HG03159 (cell line): ENCODE results near the gene DOCK3.
A peak's percentile ranks its signal among the peaks of the same experiment; 100 is the strongest.
"Not testable (repeated sequence)": the region's sequence is repeated elsewhere in the genome, so short reads cannot be mapped to it uniquely, and the experiment has no call there.

ENCODE experiments used
- ATAC-seq: cut with Tn5 transposase; IDR thresholded peaks from one replicate; pipeline ENCODE4 v1.9.1; 2021; ENCODE audit warnings: mild to moderate bottlenecking, moderate library complexity; ENCODE audit not compliant: unreplicated experiment

DOCK3 gene

GRCh38 chr3:50873376-50874157 is 198.8 kb downstream of the DOCK3 start:
- ATAC-seq = peak; percentile 91

DNA sequence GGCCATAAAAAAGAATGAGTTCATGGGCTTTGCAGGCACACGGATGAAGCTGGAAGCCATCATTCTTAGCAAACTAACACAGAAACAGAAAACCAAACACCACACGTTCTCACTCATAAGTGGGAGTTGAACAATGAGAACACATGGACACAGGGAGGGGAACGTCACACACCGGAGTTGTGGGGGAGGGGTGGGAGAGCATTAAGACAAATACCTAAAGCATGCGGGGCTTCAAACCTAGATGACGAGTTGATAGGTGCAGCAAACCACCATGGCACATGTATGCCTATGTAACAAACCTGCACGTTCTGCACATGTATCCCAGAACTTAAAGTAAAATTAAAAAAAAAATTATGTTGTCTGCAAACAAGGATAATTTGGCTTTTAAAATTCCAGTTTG is 200.1 kb downstream of the DOCK3 start:
- not testable (repeated sequence) for ATAC-seq

- ATAC-seq = no peak
Observed at GRCh38 chr3:50876947-50877346, 202.2 kb downstream of the DOCK3 start.

DNA sequence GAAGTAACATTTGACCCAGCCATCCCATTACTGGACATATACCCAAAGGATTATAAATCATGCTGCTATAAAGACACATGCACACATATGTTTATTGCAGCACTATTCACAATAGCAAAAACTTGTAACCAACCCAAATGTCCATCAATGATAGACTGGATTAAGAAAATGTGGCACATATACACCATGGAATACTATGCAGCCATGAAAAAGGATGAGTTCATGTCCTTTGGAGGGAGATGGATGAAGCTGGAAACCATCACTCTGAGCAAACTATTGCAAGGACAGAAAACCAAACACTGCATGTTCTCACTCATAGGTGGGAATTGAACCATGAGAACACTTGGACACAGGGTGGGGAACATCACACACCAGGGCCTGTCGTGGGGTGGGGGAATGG is 208.0 kb downstream of the DOCK3 start:
- ATAC-seq = not testable (repeated sequence)

DNA sequence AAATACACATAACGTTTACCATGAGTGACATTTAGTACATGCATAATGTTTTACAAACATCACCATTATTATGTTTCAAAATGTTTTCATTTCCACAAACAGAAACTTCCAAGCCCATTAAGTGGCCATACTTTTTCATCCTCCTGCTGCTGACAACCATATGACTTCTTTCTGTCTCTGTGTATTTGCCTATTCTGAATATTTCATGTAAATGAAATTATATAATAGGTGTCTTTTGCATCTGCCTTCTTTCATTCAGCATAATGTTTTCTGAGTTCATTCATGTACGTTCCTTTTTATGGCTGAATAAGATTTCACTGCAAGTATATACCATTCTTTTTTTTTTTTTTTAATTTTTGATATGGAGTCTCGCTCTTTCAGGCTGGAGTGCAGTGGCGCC is 209.0 kb downstream of the DOCK3 start:
- no peak for ATAC-seq

DNA sequence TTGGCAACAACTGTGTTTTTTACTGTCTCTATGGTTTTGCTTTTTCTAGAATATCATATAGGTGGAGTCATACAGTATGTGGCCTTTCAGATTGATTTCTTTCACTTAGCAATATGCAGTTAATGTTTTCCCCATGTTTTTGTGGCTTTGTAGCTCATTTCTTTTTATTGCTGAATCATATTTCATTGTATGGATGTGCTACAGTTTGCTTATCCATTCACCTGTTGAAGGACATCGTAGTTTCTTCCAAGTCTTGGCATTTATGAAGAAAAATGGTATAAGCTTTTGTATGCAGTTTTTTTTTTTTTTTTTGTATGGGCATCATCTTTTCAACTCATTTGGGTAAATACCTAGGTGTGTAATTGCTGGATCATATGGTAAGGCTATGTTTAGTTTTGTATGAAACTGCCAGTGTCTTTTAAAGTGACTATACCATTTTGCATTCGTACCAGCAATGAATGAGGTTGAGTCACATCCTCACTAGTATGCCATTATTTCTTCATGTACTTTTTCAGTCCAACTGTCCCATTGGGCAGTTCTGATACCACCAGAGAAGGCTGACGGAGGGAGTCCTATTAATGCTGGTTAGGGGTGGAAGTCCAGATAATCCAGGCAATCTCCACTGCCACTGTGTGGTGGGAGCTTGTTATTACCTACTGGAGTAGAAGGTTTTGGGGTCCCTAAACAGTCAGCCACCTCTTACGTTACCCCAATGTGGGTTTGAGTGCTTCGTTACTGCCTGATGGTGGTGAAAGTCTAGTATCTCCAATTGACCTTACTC is 210.5 kb downstream of the DOCK3 start:
- ATAC-seq = no peak

DNA sequence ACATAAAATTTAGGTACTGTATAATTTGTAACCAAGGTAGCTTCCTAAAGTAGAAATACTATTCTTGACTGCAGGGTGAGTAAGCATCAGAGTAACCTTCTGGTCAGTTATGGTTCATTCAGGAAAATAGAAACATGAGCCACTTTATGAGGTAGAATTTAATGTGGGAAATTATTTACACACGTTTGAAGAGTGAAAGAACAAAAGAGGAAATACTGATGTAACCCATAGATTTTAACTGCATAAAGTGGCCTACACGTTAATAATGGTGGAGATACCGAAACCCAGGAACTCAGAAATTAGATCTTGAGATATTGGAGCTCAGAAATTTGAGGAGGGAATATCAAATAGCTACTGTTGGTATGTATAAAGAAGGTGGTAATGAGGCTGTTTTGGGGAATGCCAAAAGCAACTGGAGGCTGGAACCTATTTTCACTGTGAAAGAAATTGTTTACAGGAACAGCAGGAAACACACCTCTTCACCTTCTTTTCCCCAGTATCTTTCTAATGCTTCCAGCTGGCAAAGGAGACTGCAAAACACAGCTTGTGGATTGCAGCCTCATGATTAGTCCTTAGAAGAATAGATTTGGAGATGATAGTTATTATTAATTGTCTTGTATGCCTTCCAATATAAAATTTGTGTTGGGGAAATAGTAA is 216.1 kb downstream of the DOCK3 start:
- ATAC-seq = no peak

DNA sequence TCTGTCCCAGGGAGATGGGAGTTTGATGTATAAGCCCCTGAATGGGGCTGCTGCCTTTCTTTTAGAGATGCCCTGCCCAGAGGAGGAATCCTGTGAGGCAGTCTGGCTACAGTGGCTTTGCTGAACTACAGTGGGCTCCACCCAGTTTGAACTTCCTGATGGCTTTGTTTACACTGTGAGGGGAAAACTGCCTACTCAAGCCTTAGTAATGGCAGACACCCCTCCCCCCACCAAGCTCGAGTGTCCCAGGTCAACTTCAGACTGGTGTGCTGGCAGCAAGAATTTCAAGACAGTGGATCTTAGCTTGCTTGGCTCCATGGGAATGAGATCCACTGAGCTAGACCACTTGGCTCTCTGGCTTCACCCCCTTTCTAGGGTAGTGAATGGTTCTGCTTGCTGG is 226.4 kb downstream of the DOCK3 start:
- ATAC-seq = not testable (repeated sequence)

GRCh38 chr3:50912746-50913145 is 238.0 kb downstream of the DOCK3 start:
- ATAC-seq = no peak

- ATAC-seq = no peak
Observed at GRCh38 chr3:50913260-50913659, 238.5 kb downstream of the DOCK3 start.

DNA sequence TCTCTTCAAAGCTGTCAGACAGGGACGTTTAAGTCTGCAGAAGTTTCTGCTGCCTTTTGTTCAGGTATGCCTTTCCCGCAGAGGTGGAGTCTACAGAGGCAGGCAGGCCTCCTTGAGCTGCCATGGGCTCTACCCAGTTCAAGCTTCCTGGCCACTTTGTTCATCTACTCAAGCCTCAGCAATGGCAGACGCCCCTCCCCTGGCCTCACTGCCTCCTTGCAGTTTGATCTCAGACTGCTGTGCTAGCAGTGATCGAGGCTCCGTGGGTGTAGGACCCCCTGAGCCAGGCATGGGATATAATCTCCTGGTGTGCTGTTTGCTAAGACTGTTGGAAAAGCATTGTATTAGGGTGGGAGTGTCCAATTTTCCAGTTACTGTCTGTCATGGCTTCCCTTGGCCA is 247.3 kb downstream of the DOCK3 start:
- ATAC-seq = not testable (repeated sequence)

GRCh38 chr3:50923955-50924354 is 249.2 kb downstream of the DOCK3 start:
- no peak for ATAC-seq

DNA sequence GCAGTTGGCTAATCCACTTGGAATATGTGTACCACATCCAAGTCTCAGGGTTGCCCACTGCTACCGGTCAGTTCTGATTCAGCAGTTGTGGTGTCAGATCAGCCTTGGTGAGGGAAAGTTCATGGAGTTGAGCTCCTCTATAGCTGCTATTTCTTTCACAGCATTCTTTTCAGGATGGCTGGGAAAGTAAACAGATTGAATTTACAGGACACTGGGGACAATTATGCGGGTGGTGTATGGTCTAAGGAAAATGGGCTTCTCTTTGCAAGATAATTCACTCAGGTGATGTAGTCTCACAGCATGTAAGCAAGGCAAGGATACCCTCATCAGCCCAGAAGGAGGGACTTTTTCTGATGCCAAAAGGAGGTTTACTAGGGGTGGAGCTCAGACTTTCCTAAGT is 249.9 kb downstream of the DOCK3 start:
- no peak for ATAC-seq

DNA sequence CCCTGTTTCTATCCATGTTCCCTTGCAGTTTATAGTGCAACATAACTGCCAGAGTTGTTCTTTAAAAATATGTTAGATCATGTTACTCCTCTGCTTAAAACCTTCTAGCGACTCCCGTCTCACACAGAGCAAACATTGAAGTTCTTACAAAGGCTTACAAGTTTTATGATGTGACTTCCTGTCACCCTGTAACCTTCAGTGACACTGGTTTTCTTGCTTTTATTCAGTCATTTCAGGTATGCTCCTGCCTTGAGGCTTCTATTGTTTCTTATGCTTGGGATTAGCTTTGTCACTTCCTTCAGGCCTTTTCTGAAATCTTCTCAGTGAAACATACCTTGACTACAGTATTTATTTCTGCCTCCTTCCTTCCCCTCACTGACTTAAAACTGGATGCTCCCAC is 252.1 kb downstream of the DOCK3 start:
- no peak for ATAC-seq

DNA sequence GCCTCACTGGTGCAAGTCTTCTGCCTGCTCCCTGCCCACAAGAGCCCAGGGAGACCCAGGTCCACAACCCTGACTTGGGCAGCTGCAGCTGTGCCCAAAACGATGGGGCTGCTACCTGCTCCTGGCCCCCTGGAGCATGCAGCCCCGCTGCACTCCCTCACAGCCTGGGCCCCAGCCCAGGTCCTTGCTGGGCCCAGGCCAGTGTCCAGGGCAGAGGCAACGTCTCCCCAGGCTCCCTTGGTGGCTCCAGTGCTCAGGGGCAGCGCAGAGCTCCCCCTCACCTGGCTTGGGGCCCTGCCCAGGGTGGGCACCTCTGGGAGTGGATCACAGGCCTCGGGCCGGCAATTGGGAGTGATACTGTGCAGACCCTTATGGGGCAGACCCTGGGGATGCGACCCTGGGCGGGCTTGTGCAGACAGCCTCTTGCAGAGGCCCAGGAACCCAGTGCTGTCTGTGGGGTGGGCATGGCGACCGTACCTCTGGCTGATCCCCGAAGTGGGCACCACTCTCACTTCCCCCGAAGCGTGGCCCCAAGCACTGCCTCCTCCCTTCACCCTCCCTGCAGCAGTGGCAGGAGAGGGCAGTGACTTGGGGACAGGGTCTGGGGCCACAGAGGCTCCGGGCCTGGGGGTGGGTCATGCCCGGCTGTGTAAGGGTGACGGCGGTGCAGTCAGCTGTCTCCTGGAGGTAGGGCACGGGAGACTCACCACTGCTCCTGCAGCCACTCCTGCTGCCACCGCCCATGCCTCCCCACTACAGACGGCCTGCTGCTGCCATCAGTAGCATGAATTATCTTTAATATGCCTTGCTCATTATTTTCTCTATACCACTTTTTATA is 255.9 kb downstream of the DOCK3 start:
- ATAC-seq = no peak

- not testable (repeated sequence) for ATAC-seq
Observed at GRCh38 chr3:50932918-50933317, 258.2 kb downstream of the DOCK3 start.

- ATAC-seq = no peak
Observed at GRCh38 chr3:50936389-50936788, 261.7 kb downstream of the DOCK3 start.

- no peak for ATAC-seq
Observed at GRCh38 chr3:50947419-50947818, 272.7 kb downstream of the DOCK3 start.

DNA sequence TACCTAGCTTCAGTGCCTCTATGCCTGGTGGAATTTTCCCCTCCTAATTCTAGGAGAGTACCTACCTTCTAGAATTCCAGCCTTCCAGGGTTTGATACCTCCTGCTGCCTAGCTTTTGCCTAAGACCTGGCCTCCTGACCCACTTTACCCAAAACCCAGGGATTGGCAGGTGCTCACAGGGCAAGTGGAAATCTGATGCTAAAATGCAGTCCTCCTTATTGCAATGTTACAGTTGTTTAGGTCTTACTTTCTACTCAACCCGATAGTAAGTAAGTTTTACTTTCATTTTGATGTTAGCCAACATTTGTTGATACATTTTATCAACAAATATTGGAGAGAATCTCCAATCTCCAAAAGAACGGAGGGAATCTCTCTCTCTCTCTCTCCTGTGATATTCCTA is 275.9 kb downstream of the DOCK3 start:
- no peak for ATAC-seq

GRCh38 chr3:50953825-50954414 is 279.2 kb downstream of the DOCK3 start:
- no peak for ATAC-seq
